Endothelial cell of umbilical vein (primary cell): ENCODE results near the gene NNT.

Experiments used
- EZH2 ChIP-seq: IDR thresholded peaks from 2 replicates; pipeline ENCODE4 v1.6.1; 2012; ENCODE audit warnings: borderline replicate concordance, low read depth, mild to moderate bottlenecking, moderate library complexity, low read length, inconsistent platforms; ENCODE audit not compliant: severe bottlenecking
- GATA2 ChIP-seq: IDR thresholded peaks from 2 replicates; pipeline ENCODE4 v1.7.0; 2011; ENCODE audit warnings: low read depth, mild to moderate bottlenecking, moderate library complexity, mixed read lengths, low read length; ENCODE audit not compliant: insufficient read length, insufficient read depth
- MYC ChIP-seq: IDR thresholded peaks from one replicate; pipeline ENCODE4 v1.6.1; 2011; ENCODE audit warnings: mild to moderate bottlenecking, low read depth, low read length
- POLR2AphosphoS5 ChIP-seq: IDR thresholded peaks from 2 replicates; pipeline ENCODE4 v1.6.1; 2012; ENCODE audit warnings: low read depth, mild to moderate bottlenecking, control low read depth, low read length, moderate library complexity; ENCODE audit not compliant: insufficient read depth
- TF ChIP-seq, protein P1 (sequence below), 2 donors: IDR thresholded peaks; 1 replicate in 1 of 2; 2 replicates in 1 of 2; pipeline ENCODE4 v1.5.1; 2011; ENCODE audit warnings: low read length in 2 of 2, mild to moderate bottlenecking in 2 of 2, moderate library complexity in 2 of 2, control low read depth in 1 of 2, inconsistent platforms in 1 of 2, low read depth in 1 of 2; ENCODE audit not compliant: insufficient read depth in 1 of 2; ENCODE audit errors: extremely low read depth in 1 of 2
- TF ChIP-seq, protein P2 (sequence below): IDR thresholded peaks from 2 replicates; pipeline ENCODE4 v1.6.1; 2011; ENCODE audit not compliant: insufficient read depth, insufficient read length

DNA sequence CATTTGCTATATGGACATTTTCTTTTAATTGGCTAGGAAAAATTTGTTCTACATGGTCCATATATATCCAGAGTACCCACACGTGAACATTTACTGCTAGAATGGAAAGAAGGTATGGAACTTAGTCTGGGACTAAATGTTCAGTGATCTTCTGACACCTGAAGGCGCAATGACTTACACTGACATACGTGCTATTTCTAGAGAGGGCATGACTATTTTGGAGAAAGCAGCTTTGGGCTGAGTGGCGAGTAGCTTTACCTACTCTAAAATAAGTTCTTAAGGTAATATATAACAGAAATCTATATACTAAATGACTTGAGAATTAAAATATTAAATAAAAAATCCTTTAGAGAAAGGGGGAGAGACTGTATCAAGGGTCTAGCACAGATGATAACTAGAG, 10.4 kb downstream of the NNT start:
- TF ChIP-seq POLR2AphosphoS5: no peak
- TF ChIP-seq, protein P1, sequence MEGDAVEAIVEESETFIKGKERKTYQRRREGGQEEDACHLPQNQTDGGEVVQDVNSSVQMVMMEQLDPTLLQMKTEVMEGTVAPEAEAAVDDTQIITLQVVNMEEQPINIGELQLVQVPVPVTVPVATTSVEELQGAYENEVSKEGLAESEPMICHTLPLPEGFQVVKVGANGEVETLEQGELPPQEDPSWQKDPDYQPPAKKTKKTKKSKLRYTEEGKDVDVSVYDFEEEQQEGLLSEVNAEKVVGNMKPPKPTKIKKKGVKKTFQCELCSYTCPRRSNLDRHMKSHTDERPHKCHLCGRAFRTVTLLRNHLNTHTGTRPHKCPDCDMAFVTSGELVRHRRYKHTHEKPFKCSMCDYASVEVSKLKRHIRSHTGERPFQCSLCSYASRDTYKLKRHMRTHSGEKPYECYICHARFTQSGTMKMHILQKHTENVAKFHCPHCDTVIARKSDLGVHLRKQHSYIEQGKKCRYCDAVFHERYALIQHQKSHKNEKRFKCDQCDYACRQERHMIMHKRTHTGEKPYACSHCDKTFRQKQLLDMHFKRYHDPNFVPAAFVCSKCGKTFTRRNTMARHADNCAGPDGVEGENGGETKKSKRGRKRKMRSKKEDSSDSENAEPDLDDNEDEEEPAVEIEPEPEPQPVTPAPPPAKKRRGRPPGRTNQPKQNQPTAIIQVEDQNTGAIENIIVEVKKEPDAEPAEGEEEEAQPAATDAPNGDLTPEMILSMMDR (IDR thresholded peaks at IDR 0.05; ENCODE audit: extremely low read depth in 1 of 2, insufficient read depth in 1 of 2, low read depth in 1 of 2, low read length in 2 of 2): no peak
- TF ChIP-seq MYC: no peak
- no peak for TF ChIP-seq EZH2
- TF ChIP-seq, protein P2, sequence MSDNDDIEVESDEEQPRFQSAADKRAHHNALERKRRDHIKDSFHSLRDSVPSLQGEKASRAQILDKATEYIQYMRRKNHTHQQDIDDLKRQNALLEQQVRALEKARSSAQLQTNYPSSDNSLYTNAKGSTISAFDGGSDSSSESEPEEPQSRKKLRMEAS: no peak
- no peak for TF ChIP-seq GATA2
